ENCODE results near the gene SHLD1. TPM values are rescaled to one million over a fixed set of nuclear protein-coding genes. Genes with fewer than 3 reads are reported as not detected.

Gene SHLD1
- total and polyA plus RNA-seq, 2 donors (not counting 1 experiment from before 2014, with no cell fraction given) = 3.3 to 4.2 TPM

GRCh38 chr20:5786930-5787795 is 37.0 kb downstream of the SHLD1 start:
- H3K36me3 ChIP-seq (ENCODE audit: control insufficient read depth, insufficient read depth, low read length) = no peaks in the 10 kb centered on the region

GRCh38 chr20:5787796-5788165 is 37.6 kb downstream of the SHLD1 start:
- TF ChIP-seq CTCF (conservative IDR thresholded peaks at IDR 0.05 in 1 of 2, IDR thresholded peaks at IDR 0.05 in 1 of 2; ENCODE audit: low read depth in 1 of 2, low read length in 2 of 2) (no peak), EZH2 (IDR thresholded peaks at IDR 0.05; ENCODE audit: low read length, missing control alignments) (no peak)
- Histone ChIP-seq H3K79me2 (ENCODE audit: control insufficient read depth, insufficient read depth, low read length) (no peaks in the 10 kb centered on the region), H3K9ac (ENCODE audit: insufficient read depth, low read length) (no peak overlapping the region), H3K9me3 (ENCODE audit: control insufficient read depth, insufficient read depth, low read depth, low read length) (no peaks in the 10 kb centered on the region), H2AFZ (ENCODE audit: low read length) (no peak overlapping the region), H3K27ac (ENCODE audit: insufficient read depth, low read length) (no peak overlapping the region), H3K4me2 (ENCODE audit: extremely low read depth, insufficient read depth, low read length) (no peak overlapping the region), H3K36me3 (ENCODE audit: control insufficient read depth, insufficient read depth, low read length) (no peaks in the 10 kb centered on the region), H3K27me3 (ENCODE audit: control insufficient read depth, insufficient read depth, low read length) (no peaks in the 10 kb centered on the region), H4K20me1 (ENCODE audit: control insufficient read depth, extremely low read depth, insufficient read depth, low read length) (no peaks in the 10 kb centered on the region), H3K4me1 (ENCODE audit: control insufficient read depth, extremely low read depth, insufficient read depth, low read length) (no peaks in the 10 kb centered on the region), H3K4me3 (replicated peaks in 1 of 4; ENCODE audit: control extremely low read depth in 1 of 4, insufficient read depth in 1 of 4, low read depth in 3 of 4, low read length in 4 of 4) (no peak overlapping the region)
- no peak for DNase-seq (ENCODE audit: low read depth in 2 of 2)

More at GRCh38 chr20:5786930-5787795, 37.0 kb downstream of the SHLD1 start:
- Histone ChIP-seq H3K4me3 (replicated peaks in 1 of 4; ENCODE audit: control extremely low read depth in 1 of 4, insufficient read depth in 1 of 4, low read depth in 3 of 4, low read length in 4 of 4) (no peak overlapping the region), H3K9ac (ENCODE audit: insufficient read depth, low read length) (no peak overlapping the region), H2AFZ (ENCODE audit: low read length) (no peak overlapping the region), H3K79me2 (ENCODE audit: control insufficient read depth, insufficient read depth, low read length) (no peaks in the 10 kb centered on the region), H3K4me2 (ENCODE audit: extremely low read depth, insufficient read depth, low read length) (no peak overlapping the region), H3K27me3 (ENCODE audit: control insufficient read depth, insufficient read depth, low read length) (no peaks in the 10 kb centered on the region), H3K27ac (ENCODE audit: insufficient read depth, low read length) (no peak overlapping the region), H3K9me3 (ENCODE audit: control insufficient read depth, insufficient read depth, low read depth, low read length) (no peaks in the 10 kb centered on the region), H3K4me1 (ENCODE audit: control insufficient read depth, extremely low read depth, insufficient read depth, low read length) (no peaks in the 10 kb centered on the region), H4K20me1 (ENCODE audit: control insufficient read depth, extremely low read depth, insufficient read depth, low read length) (no peaks in the 10 kb centered on the region)
- DNase-seq (ENCODE audit: low read depth in 2 of 2) = peak; percentile 66 to 73
- TF ChIP-seq CTCF (conservative IDR thresholded peaks at IDR 0.05 in 1 of 2, IDR thresholded peaks at IDR 0.05 in 1 of 2; ENCODE audit: low read depth in 1 of 2, low read length in 2 of 2) (no peak), EZH2 (IDR thresholded peaks at IDR 0.05; ENCODE audit: low read length, missing control alignments) (no peak)

GRCh38 chr20:5788385-5788895 is 38.2 kb downstream of the SHLD1 start:
- H3K4me1 ChIP-seq (ENCODE audit: control insufficient read depth, extremely low read depth, insufficient read depth, low read length) = no peaks in the 10 kb centered on the region
- no peak for TF ChIP-seq EZH2 (IDR thresholded peaks at IDR 0.05; ENCODE audit: low read length, missing control alignments)
- TF ChIP-seq CTCF (conservative IDR thresholded peaks at IDR 0.05 in 1 of 2, IDR thresholded peaks at IDR 0.05 in 1 of 2; ENCODE audit: low read depth in 1 of 2, low read length in 2 of 2) = peak; percentile 79 to 83

More at GRCh38 chr20:5788385-5788895, 38.2 kb downstream of the SHLD1 start:
- no peaks in the 10 kb centered on the region for H3K9me3 ChIP-seq (ENCODE audit: control insufficient read depth, insufficient read depth, low read depth, low read length)
- H3K4me3 ChIP-seq (replicated peaks in 1 of 4; ENCODE audit: control extremely low read depth in 1 of 4, insufficient read depth in 1 of 4, low read depth in 3 of 4, low read length in 4 of 4) = no peak overlapping the region
- H4K20me1 ChIP-seq (ENCODE audit: control insufficient read depth, extremely low read depth, insufficient read depth, low read length) = no peaks in the 10 kb centered on the region
- H3K9ac ChIP-seq (ENCODE audit: insufficient read depth, low read length) = no peak overlapping the region
- H3K27me3 ChIP-seq (ENCODE audit: control insufficient read depth, insufficient read depth, low read length) = no peaks in the 10 kb centered on the region
- H3K36me3 ChIP-seq (ENCODE audit: control insufficient read depth, insufficient read depth, low read length) = no peaks in the 10 kb centered on the region
- H2AFZ ChIP-seq (ENCODE audit: low read length) = no peak overlapping the region
- H3K79me2 ChIP-seq (ENCODE audit: control insufficient read depth, insufficient read depth, low read length) = no peaks in the 10 kb centered on the region
- DNase-seq (ENCODE audit: low read depth in 2 of 2) = peak; percentile 78 to 94
- H3K4me2 ChIP-seq (ENCODE audit: extremely low read depth, insufficient read depth, low read length) = no peak overlapping the region
- H3K27ac ChIP-seq (ENCODE audit: insufficient read depth, low read length) = no peak overlapping the region
